Ramos (cell line): ENCODE data around the gene RARB.

Source experiments
- in situ Hi-C: fragments of 300-500 bp; cut with MboI; formaldehyde crosslinking; loops from one replicate; pipeline ENCODE4 v1.14.3; 2022; ENCODE audit warnings: low sequenced_read_pairs; ENCODE audit not compliant: unreplicated experiment

The RARB gene

GRCh38 chr3:25427942-25428788, at the start of gene RARB:
Gene RARB (plus strand): TSS chr3:25428263. CDS start chr3:25428732, 469 bp downstream.
- in situ Hi-C loops = no loop called here

- in situ Hi-C loops = no loop called here
Measured at GRCh38 chr3:25378786-25379311, 49.2 kb upstream of the RARB start.

- in situ Hi-C loops = no loop called here
Measured at GRCh38 chr3:25380222-25380739, 47.8 kb upstream of the RARB start.

- in situ Hi-C loops = no loop called here
Measured at GRCh38 chr3:25381083-25381482, 47.0 kb upstream of the RARB start.

- in situ Hi-C loops = no loop called here
Measured at GRCh38 chr3:25384471-25384870, 43.6 kb upstream of the RARB start.

- in situ Hi-C loops = no loop called here
Measured at GRCh38 chr3:25385807-25386460, 42.1 kb upstream of the RARB start.

GRCh38 chr3:25386686-25387255, 41.3 kb upstream of the RARB start:
- in situ Hi-C loops = no loop called here

GRCh38 chr3:25390605-25391004, 37.5 kb upstream of the RARB start:
- in situ Hi-C loops = no loop called here

GRCh38 chr3:25396251-25396650, 31.8 kb upstream of the RARB start:
- in situ Hi-C loops = no loop called here

- in situ Hi-C loops = no loop called here
Measured at GRCh38 chr3:25396686-25397085, 31.4 kb upstream of the RARB start.

GRCh38 chr3:25397150-25397549, 30.9 kb upstream of the RARB start:
- in situ Hi-C loops = no loop called here

- in situ Hi-C loops = no loop called here
Measured at GRCh38 chr3:25400587-25400986, 27.5 kb upstream of the RARB start.

- in situ Hi-C loops = no loop called here
Measured at GRCh38 chr3:25403968-25404367, 24.1 kb upstream of the RARB start.

- in situ Hi-C loops = no loop called here
Measured at GRCh38 chr3:25404569-25404968, 23.5 kb upstream of the RARB start.

GRCh38 chr3:25405335-25405734, 22.7 kb upstream of the RARB start:
- in situ Hi-C loops = no loop called here

- in situ Hi-C loops = no loop called here
Measured at GRCh38 chr3:25410703-25411102, 17.4 kb upstream of the RARB start.

GRCh38 chr3:25412269-25412668, 15.8 kb upstream of the RARB start:
- in situ Hi-C loops = no loop called here

GRCh38 chr3:25416176-25416575, 11.9 kb upstream of the RARB start:
- in situ Hi-C loops = no loop called here

GRCh38 chr3:25418596-25418995, 9.5 kb upstream of the RARB start:
- in situ Hi-C loops = no loop called here

GRCh38 chr3:25419251-25419650, 8.8 kb upstream of the RARB start:
- in situ Hi-C loops = no loop called here

GRCh38 chr3:25420147-25420546, 7.9 kb upstream of the RARB start:
- in situ Hi-C loops = no loop called here
